Liver (tissue), 3 donors: Measurements from ENCODE around the gene GRAMD4.

ENCODE experiments used
- EGR1 ChIP-seq, 2 donors: IDR thresholded peaks; 2 replicates each; pipeline ENCODE4 v1.6.1; 2016 to 2018; ENCODE audit warnings: antibody characterized with exemption in 2 of 2, low read depth in 2 of 2
- HNF4A ChIP-seq, 2 donors: conservative IDR thresholded peaks; 2 replicates each; pipeline ENCODE4 v1.6.1; 2016; ENCODE audit warnings: antibody characterized with exemption in 2 of 2, mild to moderate bottlenecking in 2 of 2
- SP1 ChIP-seq: IDR thresholded peaks from 2 replicates; pipeline ENCODE4 v1.6.1; 2018; ENCODE audit warnings: antibody characterized with exemption, mild to moderate bottlenecking
- TF ChIP-seq, protein P1 (sequence below): fragments of 150-350 bp; IDR thresholded peaks from 2 replicates; pipeline ENCODE4 v1.5.1; 2017; ENCODE audit warnings: improper control_type of control experiment, low read depth, low read length; ENCODE audit not compliant: missing input control
- donor health status: healthy.
- donor health status: healthy.

DNA sequence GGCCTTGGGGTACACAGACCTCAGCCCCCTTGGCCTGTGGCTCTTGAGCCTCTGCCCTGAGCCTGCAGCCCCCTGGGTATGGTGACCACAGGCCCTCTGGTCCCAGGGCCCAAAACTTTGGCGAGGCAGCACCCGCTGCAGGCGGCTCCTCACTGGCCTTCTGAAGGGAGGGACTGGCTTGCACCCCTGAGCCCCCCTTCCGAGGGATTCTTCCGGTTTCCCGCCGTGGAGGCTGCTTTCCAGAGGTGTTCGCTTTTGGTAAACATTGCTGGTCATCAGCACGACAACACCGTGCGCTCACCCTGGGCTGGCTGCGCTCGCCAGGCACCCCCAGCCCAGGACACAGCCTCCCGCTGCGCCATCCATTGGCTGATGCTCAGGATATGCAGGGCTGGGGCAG, 42.0 kb downstream of the GRAMD4 start:
- TF ChIP-seq SP1 (no peak), HNF4A (conservative IDR thresholded peaks at IDR 0.05) (no peak), EGR1 (IDR thresholded peaks at IDR 0.05; ENCODE audit: low read depth in 2 of 2) (no peak)
- TF ChIP-seq, protein P1, sequence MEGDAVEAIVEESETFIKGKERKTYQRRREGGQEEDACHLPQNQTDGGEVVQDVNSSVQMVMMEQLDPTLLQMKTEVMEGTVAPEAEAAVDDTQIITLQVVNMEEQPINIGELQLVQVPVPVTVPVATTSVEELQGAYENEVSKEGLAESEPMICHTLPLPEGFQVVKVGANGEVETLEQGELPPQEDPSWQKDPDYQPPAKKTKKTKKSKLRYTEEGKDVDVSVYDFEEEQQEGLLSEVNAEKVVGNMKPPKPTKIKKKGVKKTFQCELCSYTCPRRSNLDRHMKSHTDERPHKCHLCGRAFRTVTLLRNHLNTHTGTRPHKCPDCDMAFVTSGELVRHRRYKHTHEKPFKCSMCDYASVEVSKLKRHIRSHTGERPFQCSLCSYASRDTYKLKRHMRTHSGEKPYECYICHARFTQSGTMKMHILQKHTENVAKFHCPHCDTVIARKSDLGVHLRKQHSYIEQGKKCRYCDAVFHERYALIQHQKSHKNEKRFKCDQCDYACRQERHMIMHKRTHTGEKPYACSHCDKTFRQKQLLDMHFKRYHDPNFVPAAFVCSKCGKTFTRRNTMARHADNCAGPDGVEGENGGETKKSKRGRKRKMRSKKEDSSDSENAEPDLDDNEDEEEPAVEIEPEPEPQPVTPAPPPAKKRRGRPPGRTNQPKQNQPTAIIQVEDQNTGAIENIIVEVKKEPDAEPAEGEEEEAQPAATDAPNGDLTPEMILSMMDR: no peak
